HepG2 (cell line): ENCODE data around the gene ALDH16A1. TPM values are rescaled to one million over a fixed set of nuclear protein-coding genes. Genes with fewer than 3 reads are reported as not detected.
A peak's percentile ranks its signal among the peaks of the same experiment; 100 is the strongest.

Source experiments
- CBX5 ChIP-seq: sonication (generic); formaldehyde crosslinking; IDR thresholded peaks from 2 replicates; pipeline ENCODE4 v1.4.0; 2020; ENCODE audit warnings: missing genetic modification reagents, borderline replicate concordance
- PAXIP1 ChIP-seq: sonication (generic); formaldehyde crosslinking; conservative IDR thresholded peaks from 2 replicates; pipeline ENCODE4 v1.4.0; 2020; ENCODE audit warnings: mild to moderate bottlenecking, missing genetic modification reagents, moderate library complexity
- SNAPC4 ChIP-seq: sonication (generic); formaldehyde crosslinking; IDR thresholded peaks from 2 replicates; pipeline ENCODE4 v1.4.0; 2020; ENCODE audit warnings: mild to moderate bottlenecking, missing genetic modification reagents
- ZBTB39 ChIP-seq: sonication (generic); formaldehyde crosslinking; IDR thresholded peaks from 2 replicates; pipeline ENCODE4 v1.5.0; 2020; ENCODE audit warnings: missing genetic modification reagents
- ZNF709 ChIP-seq: sonication (generic); formaldehyde crosslinking; IDR thresholded peaks from 2 replicates; pipeline ENCODE4 v1.5.0; 2020; ENCODE audit warnings: mild to moderate bottlenecking, missing genetic modification reagents
- ZNF766 ChIP-seq: sonication (generic); formaldehyde crosslinking; IDR thresholded peaks from 2 replicates; pipeline ENCODE4 v1.5.0; 2020; ENCODE audit warnings: missing genetic modification reagents, borderline replicate concordance
- ZSCAN21 ChIP-seq: sonication (generic); formaldehyde crosslinking; IDR thresholded peaks from 2 replicates; pipeline ENCODE4 v1.8.0; 2022; ENCODE audit warnings: mild to moderate bottlenecking, missing genetic modification reagents, moderate library complexity, borderline replicate concordance
- polyA plus RNA-seq, 8 experiments: library from polyadenylated mRNA; depleted of rRNA in 3 of 8; stranded (reverse) in 7 of 8; unstranded in 1 of 8; fragments of >200 nt; fragmentation: Illumina TruSeq in 4 of 8; extraction: Trizol in 4 of 8; gene quantifications; 2 replicates each; pipeline versions ENCODE4 v1.2.1 to v1.2.3, GENCODE V29; 2011 to 2016; ENCODE audit warnings: low read depth in 4 of 8, missing spikeins in 1 of 8, mixed read lengths in 1 of 8; ENCODE audit not compliant: insufficient read depth in 1 of 8
- total RNA-seq, 5 experiments: library from RNA; depleted of rRNA; stranded (reverse); fragments of >200 nt; fragmentation: Illumina TruSeq; extraction: Trizol; gene quantifications; 2 replicates each; pipeline ENCODE4 v1.2.3, GENCODE V29; 2016; ENCODE audit warnings: low read depth in 1 of 5
- TF ChIP-seq, protein P1 (sequence below): sonication (generic); formaldehyde crosslinking; IDR thresholded peaks from 2 replicates; pipeline ENCODE4 v1.4.0; 2020; ENCODE audit warnings: missing genetic modification reagents, borderline replicate concordance
- TF ChIP-seq, protein P2 (sequence below): conservative IDR thresholded peaks from 2 replicates; pipeline ENCODE4 v1.6.1; 2018; ENCODE audit warnings: missing genetic modification reagents

ALDH16A1 gene
- total and polyA plus RNA-seq, 2 of the 13 experiments (the other 11 are each of a cell fraction or from before 2014, with no cell fraction given), result 8.4 to 34.9 TPM

DNA sequence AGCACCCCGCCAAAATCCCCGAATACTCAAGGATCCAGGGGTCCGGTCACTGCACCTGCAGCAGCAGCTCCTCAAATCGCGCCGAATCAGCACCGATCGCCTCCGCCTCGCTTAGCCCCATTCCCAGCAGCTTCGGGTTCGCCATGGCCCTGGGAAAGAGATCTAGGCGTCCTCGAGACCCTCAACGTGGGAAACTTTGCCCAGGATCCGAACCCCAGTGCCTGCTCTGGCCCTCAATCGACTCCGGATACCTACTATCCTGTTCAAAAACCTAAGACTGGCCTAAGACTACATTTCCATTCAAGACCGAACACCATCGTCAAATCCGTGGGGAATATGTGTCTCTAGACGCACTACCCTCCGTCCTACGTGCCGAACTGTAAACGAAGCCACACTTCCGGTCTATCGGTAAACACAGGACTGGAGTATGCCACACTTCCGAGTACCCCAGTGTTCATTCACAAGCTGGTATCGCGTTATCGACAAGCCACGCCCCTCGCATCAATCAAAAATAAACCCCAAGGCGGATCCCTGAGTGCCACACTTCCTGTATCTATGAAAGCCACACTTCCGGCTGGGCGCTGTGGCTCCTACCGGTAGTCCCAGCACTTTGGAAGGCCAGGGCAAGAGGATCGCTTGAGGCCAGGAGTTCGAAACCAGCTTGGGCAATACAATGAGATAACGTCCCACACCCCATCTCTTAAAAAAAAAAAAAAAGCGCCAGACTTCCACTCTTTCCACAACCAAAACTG is 1.4 kb upstream of the ALDH16A1 start, which contains the start of gene PIH1D1 (continued):
- peak; percentile 88; the same call in 1 of the 2 replicates for TF ChIP-seq ZBTB39
- TF ChIP-seq, protein P1, sequence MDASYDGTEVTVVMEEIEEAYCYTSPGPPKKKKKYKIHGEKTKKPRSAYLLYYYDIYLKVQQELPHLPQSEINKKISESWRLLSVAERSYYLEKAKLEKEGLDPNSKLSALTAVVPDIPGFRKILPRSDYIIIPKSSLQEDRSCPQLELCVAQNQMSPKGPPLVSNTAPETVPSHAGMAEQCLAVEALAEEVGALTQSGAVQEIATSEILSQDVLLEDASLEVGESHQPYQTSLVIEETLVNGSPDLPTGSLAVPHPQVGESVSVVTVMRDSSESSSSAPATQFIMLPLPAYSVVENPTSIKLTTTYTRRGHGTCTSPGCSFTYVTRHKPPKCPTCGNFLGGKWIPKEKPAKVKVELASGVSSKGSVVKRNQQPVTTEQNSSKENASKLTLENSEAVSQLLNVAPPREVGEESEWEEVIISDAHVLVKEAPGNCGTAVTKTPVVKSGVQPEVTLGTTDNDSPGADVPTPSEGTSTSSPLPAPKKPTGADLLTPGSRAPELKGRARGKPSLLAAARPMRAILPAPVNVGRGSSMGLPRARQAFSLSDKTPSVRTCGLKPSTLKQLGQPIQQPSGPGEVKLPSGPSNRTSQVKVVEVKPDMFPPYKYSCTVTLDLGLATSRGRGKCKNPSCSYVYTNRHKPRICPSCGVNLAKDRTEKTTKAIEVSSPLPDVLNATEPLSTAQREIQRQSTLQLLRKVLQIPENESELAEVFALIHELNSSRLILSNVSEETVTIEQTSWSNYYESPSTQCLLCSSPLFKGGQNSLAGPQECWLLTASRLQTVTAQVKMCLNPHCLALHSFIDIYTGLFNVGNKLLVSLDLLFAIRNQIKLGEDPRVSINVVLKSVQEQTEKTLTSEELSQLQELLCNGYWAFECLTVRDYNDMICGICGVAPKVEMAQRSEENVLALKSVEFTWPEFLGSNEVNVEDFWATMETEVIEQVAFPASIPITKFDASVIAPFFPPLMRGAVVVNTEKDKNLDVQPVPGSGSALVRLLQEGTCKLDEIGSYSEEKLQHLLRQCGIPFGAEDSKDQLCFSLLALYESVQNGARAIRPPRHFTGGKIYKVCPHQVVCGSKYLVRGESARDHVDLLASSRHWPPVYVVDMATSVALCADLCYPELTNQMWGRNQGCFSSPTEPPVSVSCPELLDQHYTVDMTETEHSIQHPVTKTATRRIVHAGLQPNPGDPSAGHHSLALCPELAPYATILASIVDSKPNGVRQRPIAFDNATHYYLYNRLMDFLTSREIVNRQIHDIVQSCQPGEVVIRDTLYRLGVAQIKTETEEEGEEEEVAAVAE, result 0 out of 2 replicates have a peak, but pooled peaks have one; percentile 26
- peak; percentile 29; the same call in 1 of the 2 replicates for TF ChIP-seq PAXIP1 (CRISPR knock-in tag)
- peak; percentile 83; the same call in 1 of the 2 replicates for TF ChIP-seq ZNF709 (CRISPR knock-in tag)
- TF ChIP-seq ZSCAN21, result no peak
- TF ChIP-seq ZNF766, result no peak
- TF ChIP-seq, protein P2, sequence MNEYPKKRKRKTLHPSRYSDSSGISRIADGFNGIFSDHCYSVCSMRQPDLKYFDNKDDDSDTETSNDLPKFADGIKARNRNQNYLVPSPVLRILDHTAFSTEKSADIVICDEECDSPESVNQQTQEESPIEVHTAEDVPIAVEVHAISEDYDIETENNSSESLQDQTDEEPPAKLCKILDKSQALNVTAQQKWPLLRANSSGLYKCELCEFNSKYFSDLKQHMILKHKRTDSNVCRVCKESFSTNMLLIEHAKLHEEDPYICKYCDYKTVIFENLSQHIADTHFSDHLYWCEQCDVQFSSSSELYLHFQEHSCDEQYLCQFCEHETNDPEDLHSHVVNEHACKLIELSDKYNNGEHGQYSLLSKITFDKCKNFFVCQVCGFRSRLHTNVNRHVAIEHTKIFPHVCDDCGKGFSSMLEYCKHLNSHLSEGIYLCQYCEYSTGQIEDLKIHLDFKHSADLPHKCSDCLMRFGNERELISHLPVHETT (CRISPR knock-in tag), result no peak
- TF ChIP-seq CBX5 (CRISPR knock-in tag), result no peak; the same call in 1 of the 2 replicates
- TF ChIP-seq SNAPC4 (CRISPR knock-in tag), result peak; percentile 73; the same call in 1 of the 2 replicates
